HepG2 (cell line): ENCODE data around the gene PHF23. TPM values are rescaled to one million over a fixed set of nuclear protein-coding genes. Genes with fewer than 3 reads are reported as not detected.

Experiments
- FOXA1 ChIP-seq, 2 experiments: fragments of 450-650 bp in 1 of 2; sonication (generic) in 1 of 2; formaldehyde crosslinking in 1 of 2; IDR thresholded peaks; 2 replicates each; pipeline versions ENCODE4 v1.4.0 to v1.6.1; 2016 to 2020; ENCODE audit warnings: missing genetic modification reagents in 1 of 2
- NFYC ChIP-seq: IDR thresholded peaks from 2 replicates; pipeline ENCODE4 v1.6.1; 2016; ENCODE audit warnings: missing genetic modification reagents, missing compliant biosample characterization
- TGIF2 ChIP-seq: IDR thresholded peaks from 2 replicates; pipeline ENCODE4 v1.6.1; 2016; ENCODE audit warnings: control low read depth, missing compliant biosample characterization
- ZNF260 ChIP-seq: sonication (generic); formaldehyde crosslinking; IDR thresholded peaks from 2 replicates; pipeline ENCODE4 v1.4.0; 2020; ENCODE audit warnings: missing genetic modification reagents, low read depth, mild to moderate bottlenecking, borderline replicate concordance
- ZNF562 ChIP-seq: sonication (generic); formaldehyde crosslinking; IDR thresholded peaks from 2 replicates; pipeline ENCODE4 v1.8.0; 2022; ENCODE audit warnings: missing genetic modification reagents, borderline replicate concordance
- polyA plus RNA-seq, 8 experiments: library from polyadenylated mRNA; depleted of rRNA in 3 of 8; stranded (reverse) in 7 of 8; unstranded in 1 of 8; fragments of >200 nt; fragmentation: Illumina TruSeq in 4 of 8; extraction: Trizol in 4 of 8; gene quantifications; 2 replicates each; pipeline versions ENCODE4 v1.2.1 to v1.2.3, GENCODE V29; 2011 to 2016; ENCODE audit warnings: low read depth in 4 of 8, missing spikeins in 1 of 8, mixed read lengths in 1 of 8; ENCODE audit not compliant: insufficient read depth in 1 of 8
- total RNA-seq, 5 experiments: library from RNA; depleted of rRNA; stranded (reverse); fragments of >200 nt; fragmentation: Illumina TruSeq; extraction: Trizol; gene quantifications; 2 replicates each; pipeline ENCODE4 v1.2.3, GENCODE V29; 2016; ENCODE audit warnings: low read depth in 1 of 5
- TF ChIP-seq, protein P1 (sequence below): sonication (generic); formaldehyde crosslinking; IDR thresholded peaks from one replicate; pipeline ENCODE4 v1.5.1; 2020; ENCODE audit warnings: mild to moderate bottlenecking, missing genetic modification reagents; ENCODE audit errors: not compliant biosample characterization
- TF ChIP-seq, protein P2 (sequence below): sonication (generic); formaldehyde crosslinking; IDR thresholded peaks from 2 replicates; pipeline ENCODE4 v1.9.0; 2021; ENCODE audit warnings: missing genetic modification reagents, borderline replicate concordance
- TF ChIP-seq, protein P3 (sequence below): IDR thresholded peaks from 2 replicates; pipeline ENCODE4 v1.6.1; 2016; ENCODE audit warnings: missing genetic modification reagents, missing compliant biosample characterization
- TF ChIP-seq, protein P4 (sequence below): sonication (generic); formaldehyde crosslinking; IDR thresholded peaks from 2 replicates; pipeline ENCODE4 v1.5.0; 2020; ENCODE audit warnings: mild to moderate bottlenecking, missing genetic modification reagents, borderline replicate concordance
- TF ChIP-seq, protein P5 (sequence below): sonication (generic); formaldehyde crosslinking; IDR thresholded peaks from 2 replicates; pipeline ENCODE4 v1.9.0; 2021; ENCODE audit warnings: missing genetic modification reagents, borderline replicate concordance

The PHF23 gene
- total and polyA plus RNA-seq, 2 of the 13 experiments (the other 11 are each of a cell fraction or from before 2014, with no cell fraction given), result 27.6 to 33.2 TPM

DNA sequence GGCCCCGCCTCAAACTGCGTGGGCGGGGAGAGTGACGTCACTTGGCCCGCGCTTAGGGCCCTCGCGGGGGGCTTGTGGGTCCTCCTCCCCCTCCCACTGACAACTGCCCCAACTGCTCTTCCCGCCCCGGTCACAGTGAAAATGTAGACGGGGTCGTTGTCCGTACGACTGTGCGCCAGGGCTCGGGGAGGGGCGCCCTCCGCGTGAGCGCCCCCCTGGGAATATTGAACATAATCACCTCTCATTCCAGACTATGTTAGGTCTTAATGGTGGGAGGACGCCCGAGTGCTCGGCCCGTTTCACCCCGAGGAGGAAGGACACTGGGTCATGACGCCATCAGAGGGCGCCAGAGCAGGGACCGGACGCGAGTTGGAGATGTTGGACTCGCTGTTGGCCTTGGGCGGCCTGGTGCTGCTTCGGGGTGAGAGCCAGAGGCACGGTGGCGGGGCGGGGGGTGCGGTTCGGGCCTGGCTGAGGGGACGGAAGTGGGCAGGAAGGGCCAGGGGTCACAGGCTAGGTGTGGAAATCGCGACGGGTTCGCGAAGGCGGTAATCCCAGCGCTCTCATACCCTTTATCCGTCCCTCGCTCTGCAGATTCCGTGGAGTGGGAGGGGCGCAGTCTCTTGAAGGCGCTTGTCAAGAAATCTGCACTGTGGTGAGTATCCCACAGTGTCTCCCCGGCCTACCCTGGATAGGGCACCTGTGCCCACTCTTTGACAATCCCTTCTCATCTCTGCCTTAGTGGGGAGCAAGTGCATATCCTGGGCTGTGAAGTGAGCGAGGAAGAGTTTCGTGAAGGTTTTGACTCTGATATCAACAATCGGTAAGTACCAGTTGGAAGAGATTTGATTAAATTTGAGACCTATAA is 13.2 kb upstream of the PHF23 start, which contains the start of gene ELP5 (continued):
- TF ChIP-seq TGIF2 (no peak), NFYC (CRISPR knock-in tag) (0 out of 2 replicates have a peak, but pooled peaks have one; percentile 23), ZNF260 (no peak), FOXA1 (IDR thresholded peaks at IDR 0.05) (no peak), FOXA1 (CRISPR knock-in tag; IDR thresholded peaks at IDR 0.05) (no peak), ZNF562 (no peak)
- TF ChIP-seq, protein P1, sequence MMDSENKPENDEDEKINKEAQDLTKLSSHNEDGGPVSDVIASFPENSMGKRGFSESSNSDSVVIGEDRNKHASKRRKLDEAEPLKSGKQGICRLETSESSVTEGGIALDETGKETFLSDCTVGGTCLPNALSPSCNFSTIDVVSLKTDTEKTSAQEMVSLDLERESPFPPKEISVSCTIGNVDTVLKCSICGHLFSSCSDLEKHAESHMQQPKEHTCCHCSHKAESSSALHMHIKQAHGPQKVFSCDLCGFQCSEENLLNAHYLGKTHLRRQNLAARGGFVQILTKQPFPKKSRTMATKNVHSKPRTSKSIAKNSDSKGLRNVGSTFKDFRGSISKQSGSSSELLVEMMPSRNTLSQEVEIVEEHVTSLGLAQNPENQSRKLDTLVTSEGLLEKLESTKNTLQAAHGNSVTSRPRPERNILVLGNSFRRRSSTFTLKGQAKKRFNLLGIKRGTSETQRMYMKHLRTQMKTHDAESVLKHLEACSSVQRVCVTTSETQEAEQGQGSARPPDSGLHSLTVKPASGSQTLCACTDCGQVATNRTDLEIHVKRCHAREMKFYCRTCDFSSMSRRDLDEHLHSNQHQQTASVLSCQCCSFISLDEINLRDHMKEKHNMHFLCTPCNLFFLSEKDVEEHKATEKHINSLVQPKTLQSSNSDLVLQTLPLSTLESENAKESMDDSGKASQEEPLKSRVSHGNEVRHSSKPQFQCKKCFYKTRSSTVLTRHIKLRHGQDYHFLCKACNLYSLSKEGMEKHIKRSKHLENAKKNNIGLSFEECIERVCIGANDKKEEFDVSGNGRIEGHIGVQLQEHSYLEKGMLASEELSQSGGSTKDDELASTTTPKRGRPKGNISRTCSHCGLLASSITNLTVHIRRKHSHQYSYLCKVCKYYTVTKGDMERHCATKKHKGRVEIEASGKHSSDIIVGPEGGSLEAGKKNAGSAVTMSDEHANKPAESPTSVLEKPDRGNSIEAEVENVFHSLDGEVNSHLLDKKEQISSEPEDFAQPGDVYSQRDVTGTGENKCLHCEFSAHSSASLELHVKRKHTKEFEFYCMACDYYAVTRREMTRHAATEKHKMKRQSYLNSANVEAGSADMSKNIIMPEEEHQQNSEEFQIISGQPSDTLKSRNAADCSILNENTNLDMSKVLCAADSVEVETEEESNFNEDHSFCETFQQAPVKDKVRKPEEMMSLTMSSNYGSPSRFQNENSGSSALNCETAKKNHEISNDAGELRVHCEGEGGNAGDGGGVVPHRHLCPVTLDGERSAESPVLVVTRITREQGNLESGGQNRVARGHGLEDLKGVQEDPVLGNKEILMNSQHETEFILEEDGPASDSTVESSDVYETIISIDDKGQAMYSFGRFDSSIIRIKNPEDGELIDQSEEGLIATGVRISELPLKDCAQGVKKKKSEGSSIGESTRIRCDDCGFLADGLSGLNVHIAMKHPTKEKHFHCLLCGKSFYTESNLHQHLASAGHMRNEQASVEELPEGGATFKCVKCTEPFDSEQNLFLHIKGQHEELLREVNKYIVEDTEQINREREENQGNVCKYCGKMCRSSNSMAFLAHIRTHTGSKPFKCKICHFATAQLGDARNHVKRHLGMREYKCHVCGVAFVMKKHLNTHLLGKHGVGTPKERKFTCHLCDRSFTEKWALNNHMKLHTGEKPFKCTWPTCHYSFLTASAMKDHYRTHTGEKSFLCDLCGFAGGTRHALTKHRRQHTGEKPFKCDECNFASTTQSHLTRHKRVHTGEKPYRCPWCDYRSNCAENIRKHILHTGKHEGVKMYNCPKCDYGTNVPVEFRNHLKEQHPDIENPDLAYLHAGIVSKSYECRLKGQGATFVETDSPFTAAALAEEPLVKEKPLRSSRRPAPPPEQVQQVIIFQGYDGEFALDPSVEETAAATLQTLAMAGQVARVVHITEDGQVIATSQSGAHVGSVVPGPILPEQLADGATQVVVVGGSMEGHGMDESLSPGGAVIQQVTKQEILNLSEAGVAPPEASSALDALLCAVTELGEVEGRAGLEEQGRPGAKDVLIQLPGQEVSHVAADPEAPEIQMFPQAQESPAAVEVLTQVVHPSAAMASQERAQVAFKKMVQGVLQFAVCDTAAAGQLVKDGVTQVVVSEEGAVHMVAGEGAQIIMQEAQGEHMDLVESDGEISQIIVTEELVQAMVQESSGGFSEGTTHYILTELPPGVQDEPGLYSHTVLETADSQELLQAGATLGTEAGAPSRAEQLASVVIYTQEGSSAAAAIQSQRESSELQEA (CRISPR knock-in tag), result no peak
- TF ChIP-seq, protein P2, sequence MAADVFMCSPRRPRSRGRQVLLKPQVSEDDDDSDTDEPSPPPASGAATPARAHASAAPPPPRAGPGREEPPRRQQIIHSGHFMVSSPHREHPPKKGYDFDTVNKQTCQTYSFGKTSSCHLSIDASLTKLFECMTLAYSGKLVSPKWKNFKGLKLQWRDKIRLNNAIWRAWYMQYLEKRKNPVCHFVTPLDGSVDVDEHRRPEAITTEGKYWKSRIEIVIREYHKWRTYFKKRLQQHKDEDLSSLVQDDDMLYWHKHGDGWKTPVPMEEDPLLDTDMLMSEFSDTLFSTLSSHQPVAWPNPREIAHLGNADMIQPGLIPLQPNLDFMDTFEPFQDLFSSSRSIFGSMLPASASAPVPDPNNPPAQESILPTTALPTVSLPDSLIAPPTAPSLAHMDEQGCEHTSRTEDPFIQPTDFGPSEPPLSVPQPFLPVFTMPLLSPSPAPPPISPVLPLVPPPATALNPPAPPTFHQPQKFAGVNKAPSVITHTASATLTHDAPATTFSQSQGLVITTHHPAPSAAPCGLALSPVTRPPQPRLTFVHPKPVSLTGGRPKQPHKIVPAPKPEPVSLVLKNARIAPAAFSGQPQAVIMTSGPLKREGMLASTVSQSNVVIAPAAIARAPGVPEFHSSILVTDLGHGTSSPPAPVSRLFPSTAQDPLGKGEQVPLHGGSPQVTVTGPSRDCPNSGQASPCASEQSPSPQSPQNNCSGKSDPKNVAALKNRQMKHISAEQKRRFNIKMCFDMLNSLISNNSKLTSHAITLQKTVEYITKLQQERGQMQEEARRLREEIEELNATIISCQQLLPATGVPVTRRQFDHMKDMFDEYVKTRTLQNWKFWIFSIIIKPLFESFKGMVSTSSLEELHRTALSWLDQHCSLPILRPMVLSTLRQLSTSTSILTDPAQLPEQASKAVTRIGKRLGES (CRISPR knock-in tag), result no peak
- TF ChIP-seq, protein P3, sequence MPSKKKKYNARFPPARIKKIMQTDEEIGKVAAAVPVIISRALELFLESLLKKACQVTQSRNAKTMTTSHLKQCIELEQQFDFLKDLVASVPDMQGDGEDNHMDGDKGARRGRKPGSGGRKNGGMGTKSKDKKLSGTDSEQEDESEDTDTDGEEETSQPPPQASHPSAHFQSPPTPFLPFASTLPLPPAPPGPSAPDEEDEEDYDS (CRISPR knock-in tag), result no peak
- TF ChIP-seq, protein P4, sequence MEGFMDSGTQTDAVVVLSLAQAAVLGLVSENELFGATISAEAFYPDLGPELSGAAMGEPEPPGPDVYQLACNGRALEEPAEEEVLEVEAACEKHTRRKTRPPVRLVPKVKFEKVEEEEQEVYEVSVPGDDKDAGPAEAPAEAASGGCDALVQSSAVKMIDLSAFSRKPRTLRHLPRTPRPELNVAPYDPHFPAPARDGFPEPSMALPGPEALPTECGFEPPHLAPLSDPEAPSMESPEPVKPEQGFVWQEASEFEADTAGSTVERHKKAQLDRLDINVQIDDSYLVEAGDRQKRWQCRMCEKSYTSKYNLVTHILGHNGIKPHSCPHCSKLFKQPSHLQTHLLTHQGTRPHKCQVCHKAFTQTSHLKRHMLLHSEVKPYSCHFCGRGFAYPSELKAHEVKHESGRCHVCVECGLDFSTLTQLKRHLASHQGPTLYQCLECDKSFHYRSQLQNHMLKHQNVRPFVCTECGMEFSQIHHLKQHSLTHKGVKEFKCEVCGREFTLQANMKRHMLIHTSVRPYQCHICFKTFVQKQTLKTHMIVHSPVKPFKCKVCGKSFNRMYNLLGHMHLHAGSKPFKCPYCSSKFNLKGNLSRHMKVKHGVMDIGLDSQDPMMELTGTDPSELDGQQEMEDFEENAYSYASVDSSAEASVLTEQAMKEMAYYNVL, result peak; percentile 66; the same call in 1 of the 2 replicates
- TF ChIP-seq, protein P5, sequence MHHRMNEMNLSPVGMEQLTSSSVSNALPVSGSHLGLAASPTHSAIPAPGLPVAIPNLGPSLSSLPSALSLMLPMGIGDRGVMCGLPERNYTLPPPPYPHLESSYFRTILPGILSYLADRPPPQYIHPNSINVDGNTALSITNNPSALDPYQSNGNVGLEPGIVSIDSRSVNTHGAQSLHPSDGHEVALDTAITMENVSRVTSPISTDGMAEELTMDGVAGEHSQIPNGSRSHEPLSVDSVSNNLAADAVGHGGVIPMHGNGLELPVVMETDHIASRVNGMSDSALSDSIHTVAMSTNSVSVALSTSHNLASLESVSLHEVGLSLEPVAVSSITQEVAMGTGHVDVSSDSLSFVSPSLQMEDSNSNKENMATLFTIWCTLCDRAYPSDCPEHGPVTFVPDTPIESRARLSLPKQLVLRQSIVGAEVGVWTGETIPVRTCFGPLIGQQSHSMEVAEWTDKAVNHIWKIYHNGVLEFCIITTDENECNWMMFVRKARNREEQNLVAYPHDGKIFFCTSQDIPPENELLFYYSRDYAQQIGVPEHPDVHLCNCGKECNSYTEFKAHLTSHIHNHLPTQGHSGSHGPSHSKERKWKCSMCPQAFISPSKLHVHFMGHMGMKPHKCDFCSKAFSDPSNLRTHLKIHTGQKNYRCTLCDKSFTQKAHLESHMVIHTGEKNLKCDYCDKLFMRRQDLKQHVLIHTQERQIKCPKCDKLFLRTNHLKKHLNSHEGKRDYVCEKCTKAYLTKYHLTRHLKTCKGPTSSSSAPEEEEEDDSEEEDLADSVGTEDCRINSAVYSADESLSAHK (CRISPR knock-in tag), result no peak
